Neural cell (in vitro differentiated cells): ENCODE measurements around the gene MED23.

ENCODE experiments used
- EP300 ChIP-seq: fragments of 450-650 bp; conservative IDR thresholded peaks from 2 replicates; pipeline ENCODE4 v1.6.1; 2014; ENCODE audit warnings: antibody characterized with exemption, mild to moderate bottlenecking, moderate library complexity; ENCODE audit not compliant: poor library complexity, severe bottlenecking
- EZH2 ChIP-seq: fragments of 200-600, 300-800 bp; shearing (Covaris generic), sonication (generic); IDR thresholded peaks from 2 replicates; pipeline ENCODE4 v1.6.1; 2014; ENCODE audit warnings: antibody characterized with exemption, low read length, borderline replicate concordance, mild to moderate bottlenecking; ENCODE audit not compliant: insufficient read depth, poor library complexity, severe bottlenecking
- MXI1 ChIP-seq: fragments of 450-650 bp; conservative IDR thresholded peaks from 2 replicates; pipeline ENCODE4 v1.6.1; 2014; ENCODE audit warnings: antibody characterized with exemption, mild to moderate bottlenecking; ENCODE audit not compliant: poor library complexity, severe bottlenecking
- POLR2AphosphoS5 ChIP-seq: IDR thresholded peaks from 2 replicates; pipeline ENCODE4 v1.6.1; 2012
- RAD21 ChIP-seq: fragments of 450-650 bp; conservative IDR thresholded peaks from 2 replicates; pipeline ENCODE4 v1.6.1; 2014; ENCODE audit warnings: antibody characterized with exemption, mild to moderate bottlenecking, moderate library complexity
- SMC3 ChIP-seq: fragments of 450-650 bp; conservative IDR thresholded peaks from 2 replicates; pipeline ENCODE4 v1.6.1; 2014; ENCODE audit warnings: antibody characterized with exemption, mild to moderate bottlenecking, moderate library complexity; ENCODE audit not compliant: poor library complexity
- TAF1 ChIP-seq: IDR thresholded peaks from 2 replicates; pipeline ENCODE4 v1.6.1; 2012; ENCODE audit warnings: low read depth
- TF ChIP-seq, protein P1 (sequence below): fragments of 450-650 bp; IDR thresholded peaks from 2 replicates; pipeline ENCODE4 v1.5.1; 2014; ENCODE audit warnings: antibody characterized with exemption, mild to moderate bottlenecking, moderate library complexity; ENCODE audit not compliant: poor library complexity, severe bottlenecking
- TF ChIP-seq, protein P2 (sequence below): IDR thresholded peaks from 2 replicates; pipeline ENCODE4 v1.6.1; 2012; ENCODE audit warnings: borderline replicate concordance

DNA sequence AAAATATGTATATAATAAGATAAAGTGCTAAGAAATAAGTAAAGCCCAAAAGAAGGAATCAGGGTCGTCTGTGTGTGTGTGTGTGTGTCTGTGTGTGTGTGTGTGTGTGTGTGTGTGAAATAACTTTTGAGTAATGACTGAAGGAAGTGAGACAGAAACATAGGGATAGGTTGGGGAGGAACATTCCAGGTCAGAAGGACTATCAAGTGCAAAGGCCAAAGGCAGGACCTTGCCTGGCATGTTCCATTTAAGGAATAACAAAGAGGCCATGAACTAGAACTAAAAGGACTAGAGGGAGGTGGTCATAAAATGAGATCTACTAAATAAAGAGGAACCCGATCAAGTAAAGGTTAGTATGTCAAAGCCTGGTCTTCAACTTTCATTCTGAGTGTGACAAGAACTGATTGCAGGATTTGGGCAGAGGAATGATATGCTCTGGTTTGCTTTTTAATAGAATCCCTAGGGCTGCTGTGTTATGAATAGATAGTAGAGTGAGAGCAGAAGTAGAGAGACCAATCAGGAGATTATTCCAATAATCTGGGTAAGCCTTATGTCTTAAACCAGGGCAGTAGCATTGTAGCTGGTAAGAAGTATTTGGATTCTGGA, 15.9 kb upstream of the MED23 start:
- TF ChIP-seq, protein P1, sequence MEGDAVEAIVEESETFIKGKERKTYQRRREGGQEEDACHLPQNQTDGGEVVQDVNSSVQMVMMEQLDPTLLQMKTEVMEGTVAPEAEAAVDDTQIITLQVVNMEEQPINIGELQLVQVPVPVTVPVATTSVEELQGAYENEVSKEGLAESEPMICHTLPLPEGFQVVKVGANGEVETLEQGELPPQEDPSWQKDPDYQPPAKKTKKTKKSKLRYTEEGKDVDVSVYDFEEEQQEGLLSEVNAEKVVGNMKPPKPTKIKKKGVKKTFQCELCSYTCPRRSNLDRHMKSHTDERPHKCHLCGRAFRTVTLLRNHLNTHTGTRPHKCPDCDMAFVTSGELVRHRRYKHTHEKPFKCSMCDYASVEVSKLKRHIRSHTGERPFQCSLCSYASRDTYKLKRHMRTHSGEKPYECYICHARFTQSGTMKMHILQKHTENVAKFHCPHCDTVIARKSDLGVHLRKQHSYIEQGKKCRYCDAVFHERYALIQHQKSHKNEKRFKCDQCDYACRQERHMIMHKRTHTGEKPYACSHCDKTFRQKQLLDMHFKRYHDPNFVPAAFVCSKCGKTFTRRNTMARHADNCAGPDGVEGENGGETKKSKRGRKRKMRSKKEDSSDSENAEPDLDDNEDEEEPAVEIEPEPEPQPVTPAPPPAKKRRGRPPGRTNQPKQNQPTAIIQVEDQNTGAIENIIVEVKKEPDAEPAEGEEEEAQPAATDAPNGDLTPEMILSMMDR = no peak
- TF ChIP-seq EP300 = no peak
- no peak for TF ChIP-seq POLR2AphosphoS5
- no peak for TF ChIP-seq RAD21
- TF ChIP-seq, protein P2, sequence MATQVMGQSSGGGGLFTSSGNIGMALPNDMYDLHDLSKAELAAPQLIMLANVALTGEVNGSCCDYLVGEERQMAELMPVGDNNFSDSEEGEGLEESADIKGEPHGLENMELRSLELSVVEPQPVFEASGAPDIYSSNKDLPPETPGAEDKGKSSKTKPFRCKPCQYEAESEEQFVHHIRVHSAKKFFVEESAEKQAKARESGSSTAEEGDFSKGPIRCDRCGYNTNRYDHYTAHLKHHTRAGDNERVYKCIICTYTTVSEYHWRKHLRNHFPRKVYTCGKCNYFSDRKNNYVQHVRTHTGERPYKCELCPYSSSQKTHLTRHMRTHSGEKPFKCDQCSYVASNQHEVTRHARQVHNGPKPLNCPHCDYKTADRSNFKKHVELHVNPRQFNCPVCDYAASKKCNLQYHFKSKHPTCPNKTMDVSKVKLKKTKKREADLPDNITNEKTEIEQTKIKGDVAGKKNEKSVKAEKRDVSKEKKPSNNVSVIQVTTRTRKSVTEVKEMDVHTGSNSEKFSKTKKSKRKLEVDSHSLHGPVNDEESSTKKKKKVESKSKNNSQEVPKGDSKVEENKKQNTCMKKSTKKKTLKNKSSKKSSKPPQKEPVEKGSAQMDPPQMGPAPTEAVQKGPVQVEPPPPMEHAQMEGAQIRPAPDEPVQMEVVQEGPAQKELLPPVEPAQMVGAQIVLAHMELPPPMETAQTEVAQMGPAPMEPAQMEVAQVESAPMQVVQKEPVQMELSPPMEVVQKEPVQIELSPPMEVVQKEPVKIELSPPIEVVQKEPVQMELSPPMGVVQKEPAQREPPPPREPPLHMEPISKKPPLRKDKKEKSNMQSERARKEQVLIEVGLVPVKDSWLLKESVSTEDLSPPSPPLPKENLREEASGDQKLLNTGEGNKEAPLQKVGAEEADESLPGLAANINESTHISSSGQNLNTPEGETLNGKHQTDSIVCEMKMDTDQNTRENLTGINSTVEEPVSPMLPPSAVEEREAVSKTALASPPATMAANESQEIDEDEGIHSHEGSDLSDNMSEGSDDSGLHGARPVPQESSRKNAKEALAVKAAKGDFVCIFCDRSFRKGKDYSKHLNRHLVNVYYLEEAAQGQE = no peak
- no peak for TF ChIP-seq MXI1
- TF ChIP-seq TAF1 = no peak
- no peak for TF ChIP-seq SMC3
- no peak for TF ChIP-seq EZH2
